ENCODE measurements around the gene TTLL1.

GRCh38 chr22:43036282-43036829 lies 52.8 kb downstream of the TTLL1 start:
- no peak for TF ChIP-seq CTCF (IDR thresholded peaks at IDR 0.05; ENCODE audit: low read depth, low read length, poor library complexity, severe bottlenecking)
- TF ChIP-seq EZH2phosphoT487 (IDR thresholded peaks at IDR 0.05; ENCODE audit: borderline replicate concordance, low read length): no peak

Data from DOHH2 (cell line).